Kidney capillary endothelial cell (primary cell): ENCODE measurements around the gene SFMBT2.
"Not testable (repeated sequence)": the region's sequence is repeated elsewhere in the genome, so short reads cannot be mapped to it uniquely, and the experiment has no call there.

Source experiments
- DNase-seq: peaks from one replicate; pipeline ENCODE4 v3.0.0-alpha.2; 2018; ENCODE audit warnings: low spot score

Gene SFMBT2

GRCh38 chr10:7401156-7401555 lies 9.7 kb downstream of the SFMBT2 start:
- DNase-seq = no peak

- no peak for DNase-seq
Measured at GRCh38 chr10:7400068-7400715, 10.6 kb downstream of the SFMBT2 start.

GRCh38 chr10:7399533-7399932 lies 11.3 kb downstream of the SFMBT2 start:
- DNase-seq = no peak

- DNase-seq = no peak
Measured at GRCh38 chr10:7397049-7398035, 13.5 kb downstream of the SFMBT2 start.

GRCh38 chr10:7392301-7392700 lies 18.5 kb downstream of the SFMBT2 start:
- DNase-seq = not testable (repeated sequence)

GRCh38 chr10:7391748-7392147 lies 19.1 kb downstream of the SFMBT2 start:
- no peak for DNase-seq

- DNase-seq = not testable (repeated sequence)
Measured at GRCh38 chr10:7390689-7391110, 20.1 kb downstream of the SFMBT2 start.

GRCh38 chr10:7389844-7390243 lies 21.0 kb downstream of the SFMBT2 start:
- no peak for DNase-seq

GRCh38 chr10:7389346-7389745 lies 21.5 kb downstream of the SFMBT2 start:
- DNase-seq = no peak

GRCh38 chr10:7388602-7389001 lies 22.2 kb downstream of the SFMBT2 start:
- no peak for DNase-seq

GRCh38 chr10:7388149-7388548 lies 22.7 kb downstream of the SFMBT2 start:
- DNase-seq = not testable (repeated sequence)

GRCh38 chr10:7385114-7385513 lies 25.7 kb downstream of the SFMBT2 start:
- DNase-seq = no peak

GRCh38 chr10:7383442-7383841 lies 27.4 kb downstream of the SFMBT2 start:
- DNase-seq = no peak

- no peak for DNase-seq
Measured at GRCh38 chr10:7380704-7381241, 30.1 kb downstream of the SFMBT2 start.

- no peak for DNase-seq
Measured at GRCh38 chr10:7378602-7379403, 32.0 kb downstream of the SFMBT2 start.

GRCh38 chr10:7377614-7378248 lies 33.1 kb downstream of the SFMBT2 start:
- no peak for DNase-seq

GRCh38 chr10:7374795-7375194 lies 36.0 kb downstream of the SFMBT2 start:
- DNase-seq = no peak

- DNase-seq = no peak
Measured at GRCh38 chr10:7373039-7373438, 37.8 kb downstream of the SFMBT2 start.

GRCh38 chr10:7372504-7372903 lies 38.3 kb downstream of the SFMBT2 start:
- DNase-seq = no peak

GRCh38 chr10:7370511-7370910 lies 40.3 kb downstream of the SFMBT2 start:
- no peak for DNase-seq

- DNase-seq = no peak
Measured at GRCh38 chr10:7365027-7365745, 45.6 kb downstream of the SFMBT2 start.
